Esophagus muscularis mucosa (tissue), 4 donors: ENCODE data around the gene IL20. TPM values are rescaled to one million over a fixed set of nuclear protein-coding genes. Genes with fewer than 3 reads are reported as not detected.

Source experiments
- DNase-seq: peaks from one replicate; pipeline ENCODE4 v3.0.0-alpha.2; 2017; ENCODE audit errors: extremely low spot score
- H3K27ac ChIP-seq, 4 donors: fragments of 200-600 bp; sonication (generic); replicated peaks in 1 of 4; 1 replicate in 3 of 4; 2 replicates in 1 of 4; pipeline ENCODE4 v1.5.1; 2016 to 2019; ENCODE audit warnings: mild to moderate bottlenecking in 1 of 4
- H3K27me3 ChIP-seq, 4 donors: fragments of 200-600 bp; sonication (generic); one replicate each; pipeline versions ENCODE4 v1.5.1 to v1.6.0; 2016 to 2019
- H3K36me3 ChIP-seq, 4 donors: fragments of 200-600 bp; sonication (generic); one replicate each; pipeline ENCODE4 v1.5.1; 2016 to 2019
- H3K4me1 ChIP-seq, 4 donors: fragments of 200-600 bp; sonication (generic); one replicate each; pipeline ENCODE4 v1.5.1; 2016 to 2019
- H3K4me3 ChIP-seq, 4 donors: fragments of 200-600 bp; sonication (generic); 1 replicate in 2 of 4; 2 replicates in 2 of 4; pipeline ENCODE4 v1.5.1; 2016 to 2019; ENCODE audit warnings: mild to moderate bottlenecking in 4 of 4, moderate library complexity in 1 of 4
- H3K9me3 ChIP-seq, 4 donors: fragments of 200-600 bp; sonication (generic); 1 replicate in 3 of 4; 2 replicates in 1 of 4; pipeline ENCODE4 v1.5.1; 2016 to 2019
- EP300 ChIP-seq: sonication (generic); formaldehyde crosslinking; IDR thresholded peaks from one replicate; pipeline ENCODE4 v1.6.1; 2017; ENCODE audit warnings: antibody characterized with exemption
- POLR2A ChIP-seq: fragments of 450-650 bp; IDR thresholded peaks from one replicate; pipeline ENCODE4 v1.6.1; 2017; ENCODE audit warnings: antibody characterized with exemption, moderate library complexity, mild to moderate bottlenecking, low read depth
- POLR2AphosphoS5 ChIP-seq, 2 donors: sonication (generic); formaldehyde crosslinking; IDR thresholded peaks; one replicate each; pipeline ENCODE4 v1.6.1; 2017; ENCODE audit warnings: antibody characterized with exemption in 2 of 2
- WGBS: methylation state at CpG from one replicate; pipeline ENCODE4 v1.1.5; 2018; 5-methylcytosine and 5-hydroxymethylcytosine counted together
- intact Hi-C: fragments of 100-400 bp; cut with DNase I; formaldehyde crosslinking; loops from one replicate; pipeline ENCODE4 v1.15.1; 2023
- total RNA-seq, 4 donors: library from RNA; depleted of rRNA; stranded (reverse); fragments of >200 nt; gene quantifications; one replicate each; pipeline versions ENCODE4 v1.1.0 to v1.2.1, GENCODE V29; 2016
- TF ChIP-seq, protein P1 (sequence below), 3 experiments: fragments of 200-600 bp in 2 of 3; fragments of 450-650 bp in 1 of 3; sonication (generic) in 2 of 3; IDR thresholded peaks; one replicate each; pipeline ENCODE4 v1.5.1; 2017 to 2019; ENCODE audit warnings: antibody characterized with exemption in 3 of 3, mild to moderate bottlenecking in 2 of 3, moderate library complexity in 1 of 3

IL20 gene
- total RNA-seq, 4 donors from 2014 or later = not detected

DNA sequence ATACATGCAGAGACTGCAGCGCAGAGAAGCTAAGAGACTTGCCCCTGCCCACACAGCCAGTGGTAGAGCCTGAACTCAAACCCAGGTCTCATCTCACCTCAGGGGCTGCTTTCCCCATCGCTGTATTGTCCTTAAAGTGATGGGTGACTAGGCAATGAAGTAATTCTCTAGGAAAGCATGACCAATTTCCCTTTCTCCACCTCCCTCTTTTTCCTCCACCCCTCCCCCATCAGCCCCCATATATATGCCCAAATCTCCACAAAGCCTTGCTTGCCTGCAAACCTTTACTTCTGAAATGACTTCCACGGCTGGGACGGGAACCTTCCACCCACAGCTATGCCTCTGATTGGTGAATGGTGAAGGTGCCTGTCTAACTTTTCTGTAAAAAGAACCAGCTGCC, 31.8 kb downstream of the IL20 start, which contains the start of gene IL24:
IL24 (plus strand) TSS at position 269 of the 400 bp plus-strand sequence. CDS start 390 bp downstream, outside the sequence.
- intact Hi-C loops = no loop called here
- Histone ChIP-seq H3K36me3 (no peaks in the 10 kb centered on the region), H3K9me3 (no peaks in the 10 kb centered on the region), H3K27me3 (peaks cover 0 to 22% (median 0%) of the 10 kb centered on the region in 4 donors), H3K4me3 (no peak within 1 kb of the TSS), H3K4me1 (peaks cover 5 to 11% (median 8%) of the 10 kb centered on the region in 4 donors), H3K27ac (no peak within 1 kb of the TSS)
- DNase-seq = no peak
- 67% methylated on average over 4 of the region's 4 CpGs for WGBS
- TF ChIP-seq POLR2AphosphoS5 (IDR thresholded peaks at IDR 0.05) (no peak), POLR2A (no peak), EP300 (no peak)
- TF ChIP-seq, protein P1, sequence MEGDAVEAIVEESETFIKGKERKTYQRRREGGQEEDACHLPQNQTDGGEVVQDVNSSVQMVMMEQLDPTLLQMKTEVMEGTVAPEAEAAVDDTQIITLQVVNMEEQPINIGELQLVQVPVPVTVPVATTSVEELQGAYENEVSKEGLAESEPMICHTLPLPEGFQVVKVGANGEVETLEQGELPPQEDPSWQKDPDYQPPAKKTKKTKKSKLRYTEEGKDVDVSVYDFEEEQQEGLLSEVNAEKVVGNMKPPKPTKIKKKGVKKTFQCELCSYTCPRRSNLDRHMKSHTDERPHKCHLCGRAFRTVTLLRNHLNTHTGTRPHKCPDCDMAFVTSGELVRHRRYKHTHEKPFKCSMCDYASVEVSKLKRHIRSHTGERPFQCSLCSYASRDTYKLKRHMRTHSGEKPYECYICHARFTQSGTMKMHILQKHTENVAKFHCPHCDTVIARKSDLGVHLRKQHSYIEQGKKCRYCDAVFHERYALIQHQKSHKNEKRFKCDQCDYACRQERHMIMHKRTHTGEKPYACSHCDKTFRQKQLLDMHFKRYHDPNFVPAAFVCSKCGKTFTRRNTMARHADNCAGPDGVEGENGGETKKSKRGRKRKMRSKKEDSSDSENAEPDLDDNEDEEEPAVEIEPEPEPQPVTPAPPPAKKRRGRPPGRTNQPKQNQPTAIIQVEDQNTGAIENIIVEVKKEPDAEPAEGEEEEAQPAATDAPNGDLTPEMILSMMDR (IDR thresholded peaks at IDR 0.05) = no peak

DNA sequence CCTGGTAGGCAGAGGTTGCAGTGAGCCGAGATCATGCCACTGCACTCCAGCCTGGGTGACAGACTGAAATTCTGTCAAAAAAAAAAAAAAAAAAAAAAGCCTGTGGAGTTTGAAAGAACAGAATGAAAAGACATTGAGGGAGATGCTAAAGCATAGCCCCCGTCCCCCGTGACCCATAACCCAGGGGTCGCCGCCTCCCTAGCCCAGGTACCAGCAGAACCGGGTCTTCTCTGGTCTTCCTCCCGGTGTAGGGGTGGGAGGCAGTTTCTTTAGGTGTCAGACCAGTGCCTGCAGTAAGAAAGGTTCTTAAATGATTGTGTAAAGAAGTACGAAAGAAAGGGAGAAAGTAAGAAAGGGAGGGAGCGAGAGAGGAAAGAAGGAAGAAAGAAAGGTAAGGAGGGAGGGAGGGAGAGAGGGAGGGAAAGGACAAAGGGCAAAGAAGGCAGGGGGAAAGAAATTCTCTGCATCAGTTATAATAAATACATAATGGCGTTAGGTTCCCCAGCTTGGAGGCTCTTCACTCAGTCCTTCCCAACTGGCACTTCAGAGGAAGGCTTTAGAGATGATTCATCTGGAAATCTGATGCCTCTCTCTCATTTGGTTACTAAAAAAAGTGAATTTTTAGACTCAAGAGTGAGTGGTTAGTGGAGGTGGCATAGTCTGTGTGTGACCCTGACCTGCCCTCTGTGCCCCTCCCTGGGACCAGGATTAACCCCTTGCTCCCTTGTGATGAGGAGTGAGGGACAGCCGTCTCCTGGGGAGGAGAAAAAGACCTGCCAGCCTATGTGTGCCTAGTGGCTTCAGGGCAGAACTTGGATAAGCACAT, 32.9 kb downstream of the IL20 start:
- Histone ChIP-seq H3K4me3 (no peak overlapping the region), H3K27ac (no peak overlapping the region), H3K4me1 (peaks cover 5 to 11% (median 8%) of the 10 kb centered on the region in 4 donors), H3K27me3 (peaks cover 0 to 22% (median 0%) of the 10 kb centered on the region in 4 donors), H3K36me3 (no peaks in the 10 kb centered on the region), H3K9me3 (no peaks in the 10 kb centered on the region)
- intact Hi-C loops = no loop called here
- no peak for TF ChIP-seq POLR2AphosphoS5 (IDR thresholded peaks at IDR 0.05)
- TF ChIP-seq, protein P1 (IDR thresholded peaks at IDR 0.05) = no peak
- TF ChIP-seq EP300 = no peak
- no peak for TF ChIP-seq POLR2A
- no peak for DNase-seq
- 85% methylated on average over 11 of the region's 11 CpGs for WGBS

DNA sequence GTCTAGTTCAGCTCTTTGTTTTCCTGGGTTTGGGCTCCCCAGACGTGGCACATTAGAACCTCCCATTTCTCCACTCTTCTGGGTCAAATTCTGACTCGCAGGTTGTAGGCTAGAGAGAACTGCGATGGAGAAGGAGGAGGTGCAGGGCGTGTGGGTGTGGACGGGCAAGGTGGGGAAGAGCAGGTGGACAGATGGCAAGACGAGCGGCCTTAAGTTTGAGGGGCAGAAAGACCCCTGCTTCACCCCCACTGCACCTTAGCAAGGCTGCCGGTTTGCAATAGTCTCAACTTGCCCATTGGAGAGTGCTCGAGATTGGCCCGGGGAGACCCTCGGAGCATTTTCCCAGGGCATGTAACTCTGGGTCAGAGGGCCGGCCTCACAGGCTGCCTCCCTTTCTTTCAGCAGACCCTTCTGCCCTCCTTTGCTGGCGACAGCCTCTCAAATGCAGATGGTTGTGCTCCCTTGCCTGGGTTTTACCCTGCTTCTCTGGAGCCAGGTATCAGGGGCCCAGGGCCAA, 33.5 kb downstream of the IL20 start:
- Histone ChIP-seq H3K27me3 (peaks cover 0 to 22% (median 0%) of the 10 kb centered on the region in 4 donors), H3K27ac (no peak overlapping the region), H3K4me3 (no peak overlapping the region), H3K4me1 (peaks cover 5 to 11% (median 8%) of the 10 kb centered on the region in 4 donors), H3K36me3 (no peaks in the 10 kb centered on the region), H3K9me3 (no peaks in the 10 kb centered on the region)
- TF ChIP-seq POLR2AphosphoS5 (IDR thresholded peaks at IDR 0.05) (no peak), POLR2A (no peak), EP300 (no peak)
- TF ChIP-seq, protein P1 (IDR thresholded peaks at IDR 0.05) = no peak
- no peak for DNase-seq
- intact Hi-C loops = no loop called here
- WGBS = 88% methylated on average over 12 of the region's 13 CpGs

DNA sequence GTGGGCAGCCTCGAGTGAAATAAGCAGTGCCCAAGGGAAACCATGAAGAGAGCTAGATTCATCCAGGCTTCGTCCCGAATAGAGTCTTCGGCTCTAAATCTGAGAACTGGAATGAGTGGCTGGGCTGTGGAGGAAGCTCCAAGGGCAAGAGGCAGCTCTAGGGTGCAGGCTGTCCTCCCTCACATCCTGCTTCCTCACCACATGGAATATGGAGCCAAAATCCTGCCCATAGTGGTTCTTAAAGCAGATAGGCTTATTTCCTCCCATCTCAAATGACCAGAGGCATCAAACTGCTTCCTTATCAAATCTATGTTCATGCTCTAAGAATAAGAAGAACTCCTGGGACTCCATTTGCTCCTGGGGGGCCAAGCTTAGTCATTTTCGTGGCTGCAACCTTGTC, 34.3 kb downstream of the IL20 start:
- DNase-seq = no peak
- Histone ChIP-seq H3K9me3 (no peaks in the 10 kb centered on the region), H3K4me3 (no peak overlapping the region), H3K27me3 (peaks cover 0 to 22% (median 0%) of the 10 kb centered on the region in 4 donors), H3K36me3 (no peaks in the 10 kb centered on the region), H3K27ac (no peak overlapping the region), H3K4me1 (peaks cover 5 to 11% (median 8%) of the 10 kb centered on the region in 4 donors)
- TF ChIP-seq POLR2AphosphoS5 (IDR thresholded peaks at IDR 0.05) (no peak), EP300 (no peak), POLR2A (no peak)
- TF ChIP-seq, protein P1 (IDR thresholded peaks at IDR 0.05) = no peak
- WGBS = 95% methylated on average over 5 of the region's 5 CpGs
- intact Hi-C loops = no loop called here
